GM12865 (cell line): ENCODE measurements around the gene SPEN.
"Not testable (repeated sequence)": the region's sequence is repeated elsewhere in the genome, so short reads cannot be mapped to it uniquely, and the experiment has no call there.

Source experiments
- DNase-seq: peaks from one replicate; pipeline ENCODE4 v3.0.0; 2010; ENCODE audit warnings: low read depth
- H3K4me3 ChIP-seq: 2 replicates; pipeline ENCODE4 v1.5.1; 2011; ENCODE audit warnings: mild to moderate bottlenecking, low read depth, low read length, control low read depth
- TF ChIP-seq, protein P1 (sequence below): IDR thresholded peaks from 2 replicates; pipeline ENCODE4 v1.5.1; 2011; ENCODE audit warnings: low read length, control low read depth, low read depth, inconsistent platforms; ENCODE audit not compliant: insufficient read depth; ENCODE audit errors: missing control alignments

SPEN gene

DNA sequence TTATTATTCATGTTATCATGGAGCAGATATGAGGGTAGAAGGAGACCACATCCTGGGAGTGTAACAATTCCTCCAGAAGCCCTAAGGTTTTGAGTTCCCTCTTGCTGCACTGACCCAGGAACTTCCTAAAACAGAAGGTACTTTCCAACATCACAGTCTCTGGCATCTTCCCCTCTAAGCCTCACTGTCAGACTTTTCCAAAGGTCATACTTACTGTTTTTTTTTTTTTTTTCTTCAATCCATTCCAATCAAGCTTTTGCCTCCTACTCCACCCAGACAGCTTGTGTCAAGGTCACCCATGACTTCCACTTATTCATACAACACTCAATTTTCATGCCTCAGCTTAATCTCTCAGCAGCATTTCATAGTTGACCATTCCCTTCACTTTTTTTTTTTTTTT is 21.7 kb upstream of the SPEN start:
- H3K4me3 ChIP-seq, result no peak overlapping the region
- TF ChIP-seq, protein P1, sequence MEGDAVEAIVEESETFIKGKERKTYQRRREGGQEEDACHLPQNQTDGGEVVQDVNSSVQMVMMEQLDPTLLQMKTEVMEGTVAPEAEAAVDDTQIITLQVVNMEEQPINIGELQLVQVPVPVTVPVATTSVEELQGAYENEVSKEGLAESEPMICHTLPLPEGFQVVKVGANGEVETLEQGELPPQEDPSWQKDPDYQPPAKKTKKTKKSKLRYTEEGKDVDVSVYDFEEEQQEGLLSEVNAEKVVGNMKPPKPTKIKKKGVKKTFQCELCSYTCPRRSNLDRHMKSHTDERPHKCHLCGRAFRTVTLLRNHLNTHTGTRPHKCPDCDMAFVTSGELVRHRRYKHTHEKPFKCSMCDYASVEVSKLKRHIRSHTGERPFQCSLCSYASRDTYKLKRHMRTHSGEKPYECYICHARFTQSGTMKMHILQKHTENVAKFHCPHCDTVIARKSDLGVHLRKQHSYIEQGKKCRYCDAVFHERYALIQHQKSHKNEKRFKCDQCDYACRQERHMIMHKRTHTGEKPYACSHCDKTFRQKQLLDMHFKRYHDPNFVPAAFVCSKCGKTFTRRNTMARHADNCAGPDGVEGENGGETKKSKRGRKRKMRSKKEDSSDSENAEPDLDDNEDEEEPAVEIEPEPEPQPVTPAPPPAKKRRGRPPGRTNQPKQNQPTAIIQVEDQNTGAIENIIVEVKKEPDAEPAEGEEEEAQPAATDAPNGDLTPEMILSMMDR, result no peak
- DNase-seq, result no peak

- no peak overlapping the region for H3K4me3 ChIP-seq
- TF ChIP-seq, protein P1, result no peak
- DNase-seq, result no peak
Measured at GRCh38 chr1:15826810-15827507, 20.5 kb upstream of the SPEN start.

DNA sequence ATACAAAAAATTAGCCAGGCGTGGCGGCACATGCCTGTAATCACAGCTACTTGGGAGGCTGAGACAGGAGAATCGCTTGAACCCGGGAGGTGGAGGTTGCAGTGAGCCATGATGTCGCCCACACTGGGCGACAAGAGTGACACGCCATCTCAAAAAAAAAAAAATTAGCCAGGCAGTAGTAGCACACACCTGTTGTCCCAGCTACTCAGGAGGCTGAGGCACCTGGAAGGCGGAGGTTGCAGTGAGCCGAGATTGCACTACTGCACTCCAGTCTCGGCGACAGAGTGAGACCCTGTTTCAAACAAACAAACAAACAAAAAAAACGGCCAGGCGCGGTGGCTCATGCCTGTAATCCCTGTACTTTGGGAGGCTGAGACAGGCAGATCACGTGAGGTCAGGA is 19.9 kb upstream of the SPEN start:
- DNase-seq, H3K4me3 ChIP-seq: not testable (repeated sequence)

DNA sequence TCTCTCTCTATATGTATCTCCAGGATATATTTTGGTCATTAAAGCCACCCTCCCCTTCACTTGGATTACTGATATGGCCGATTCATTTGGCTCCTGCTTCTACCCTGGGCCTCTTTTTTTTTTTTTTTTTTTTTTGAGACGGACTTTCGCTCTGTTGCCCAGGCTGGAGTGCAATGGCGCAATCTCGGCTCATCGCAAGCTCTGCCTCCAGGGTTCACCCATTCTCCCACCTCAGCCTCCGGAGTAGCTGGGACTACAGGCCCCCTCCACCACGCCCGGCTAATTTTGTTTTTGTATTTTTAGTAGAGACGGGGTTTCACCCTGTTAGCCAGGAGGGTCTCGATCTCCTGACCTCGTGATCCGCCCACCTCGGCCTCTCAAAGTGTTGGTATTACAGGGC is 18.6 kb upstream of the SPEN start:
- not testable (repeated sequence) for DNase-seq

GRCh38 chr1:15830258-15830657 is 17.2 kb upstream of the SPEN start:
- no peak for DNase-seq
- no peak overlapping the region for H3K4me3 ChIP-seq
- TF ChIP-seq, protein P1, result no peak

More for the DNA sequence above, 18.6 kb upstream of the SPEN start:
- H3K4me3 ChIP-seq, result not testable (repeated sequence)

GRCh38 chr1:15833069-15833679 is 14.3 kb upstream of the SPEN start:
- peak; percentile 20 for DNase-seq
- peak overlapping the region; percentile 80 for H3K4me3 ChIP-seq
- TF ChIP-seq, protein P1, result no peak

GRCh38 chr1:15833842-15834405 is 13.6 kb upstream of the SPEN start:
- peak overlapping the region; percentile 80 for H3K4me3 ChIP-seq
- TF ChIP-seq, protein P1, result no peak
- no peak for DNase-seq
